NT2/D1 (cell line): ENCODE data around the gene ELAPOR1.

Experiments used
- SUZ12 ChIP-seq: IDR thresholded peaks from 2 replicates; pipeline ENCODE4 v1.6.1; 2011; ENCODE audit not compliant: insufficient read length, insufficient read depth; ENCODE audit errors: extremely low read depth
- YY1 ChIP-seq: IDR thresholded peaks from 2 replicates; pipeline ENCODE4 v1.6.1; 2011; ENCODE audit not compliant: insufficient read length, insufficient read depth
- ZNF274 ChIP-seq: IDR thresholded peaks from 2 replicates; pipeline ENCODE4 v1.6.1; 2011; ENCODE audit warnings: mild to moderate bottlenecking, low read depth, low read length

DNA sequence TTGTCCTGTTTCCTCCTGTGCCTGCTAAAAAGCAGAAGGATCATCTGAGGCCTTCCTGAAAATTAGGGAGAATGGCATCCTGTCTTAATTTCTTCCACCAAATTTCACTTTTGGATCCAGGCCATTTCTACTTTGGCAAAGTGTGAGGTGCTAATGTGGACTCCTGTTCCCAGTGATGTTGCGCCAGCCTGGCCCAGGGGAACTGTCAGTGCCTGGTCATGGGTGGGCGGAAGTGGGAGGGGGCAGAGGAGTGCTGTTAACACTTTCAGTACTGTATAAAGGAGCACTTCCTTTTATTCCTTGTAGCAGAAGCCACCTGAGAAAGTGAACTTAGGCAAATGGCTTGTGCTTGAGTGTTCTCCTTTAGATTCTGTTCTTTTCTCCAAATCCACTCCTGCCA is 19.9 kb downstream of the ELAPOR1 start:
- TF ChIP-seq YY1 (no peak), ZNF274 (no peak), SUZ12 (no peak)
